SK-N-SH treated with all-trans-retinoic acid at 6 μM for 48 hours (cell line): Measurements from ENCODE around the gene ZBTB39.
"Not testable (repeated sequence)": the region's sequence is repeated elsewhere in the genome, so short reads cannot be mapped to it uniquely, and the experiment has no call there.

Experiments used
- ARNTL ChIP-seq: fragments of 450-650 bp; formaldehyde crosslinking; IDR thresholded peaks from 2 replicates; pipeline ENCODE4 v1.5.0; 2020; ENCODE audit warnings: low read depth, mild to moderate bottlenecking, moderate library complexity, borderline replicate concordance
- CREB5 ChIP-seq: fragments of 250-450 bp; sonication (Bioruptor Pico); IDR thresholded peaks from 2 replicates; pipeline ENCODE4 v1.5.1; 2020; ENCODE audit warnings: low read depth, mild to moderate bottlenecking, moderate library complexity
- ISL1 ChIP-seq: fragments of 250-450 bp; sonication (Bioruptor Pico); IDR thresholded peaks from 2 replicates; pipeline ENCODE4 v2.1.2; 2022; ENCODE audit warnings: mild to moderate bottlenecking, moderate library complexity
- PATZ1 ChIP-seq: fragments of 250-450 bp; sonication (Bioruptor Pico); IDR thresholded peaks from 2 replicates; pipeline ENCODE4 v1.8.0; 2020; ENCODE audit warnings: mild to moderate bottlenecking, moderate library complexity, borderline replicate concordance
- ZC3H10 ChIP-seq: fragments of 250-450 bp; sonication (Bioruptor Pico); IDR thresholded peaks from 2 replicates; pipeline ENCODE4 v1.5.1; 2021; ENCODE audit warnings: mild to moderate bottlenecking, moderate library complexity
- ZNF8 ChIP-seq: fragments of 450-650 bp; formaldehyde crosslinking; IDR thresholded peaks from 2 replicates; pipeline ENCODE4 v1.5.0; 2020; ENCODE audit warnings: mild to moderate bottlenecking, moderate library complexity

DNA sequence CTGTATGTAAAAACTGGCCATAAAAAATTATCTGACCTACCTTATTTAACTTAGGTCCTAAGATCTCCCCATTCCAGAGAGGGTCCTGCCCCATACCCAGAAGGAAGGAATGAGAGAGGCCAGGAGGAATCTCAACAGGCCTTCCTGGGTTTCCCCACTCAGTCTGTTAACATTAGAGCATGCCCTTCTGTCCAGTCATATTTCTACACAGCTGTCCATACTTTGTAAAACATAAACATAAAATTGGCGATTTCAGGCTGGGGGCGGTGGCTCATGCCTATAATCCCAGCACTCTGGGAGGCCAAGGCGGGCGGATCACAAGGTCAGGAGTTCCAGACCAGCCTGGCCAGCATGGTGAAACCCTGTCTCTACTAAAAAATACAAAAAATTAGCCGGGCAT lies 16.0 kb upstream of the ZBTB39 start:
- not testable (repeated sequence) for TF ChIP-seq PATZ1 (CRISPR knock-in tag); ZNF8; ARNTL (CRISPR knock-in tag); CREB5; ZC3H10 (CRISPR knock-in tag); ISL1 (CRISPR knock-in tag)
